HG03135 (cell line): Measurements from ENCODE around the gene UBE2M.
"Not testable (repeated sequence)": the region's sequence is repeated elsewhere in the genome, so short reads cannot be mapped to it uniquely, and the experiment has no call there.

Experiments
- ATAC-seq: cut with Tn5 transposase; IDR thresholded peaks from one replicate; pipeline ENCODE4 v1.9.1; 2021; ENCODE audit warnings: mild to moderate bottlenecking, moderate library complexity; ENCODE audit not compliant: unreplicated experiment

UBE2M gene

GRCh38 chr19:58513694-58514563 lies 44.5 kb downstream of the UBE2M start:
- peak; percentile 73 for ATAC-seq

GRCh38 chr19:58513213-58513693 lies 45.2 kb downstream of the UBE2M start:
- ATAC-seq, result no peak

GRCh38 chr19:58511353-58512208 lies 46.8 kb downstream of the UBE2M start, which contains the start of gene SLC27A5:
Gene SLC27A5 (minus strand): TSS chr19:58511992. CDS start chr19:58511955, 37 bp downstream.
- ATAC-seq, result no peak

GRCh38 chr19:58510084-58510862 lies 48.1 kb downstream of the UBE2M start:
- no peak for ATAC-seq

- ATAC-seq, result no peak
Observed at GRCh38 chr19:58509731-58510083, 48.7 kb downstream of the UBE2M start.

- ATAC-seq, result not testable (repeated sequence)
Observed at GRCh38 chr19:58507602-58508223, 50.7 kb downstream of the UBE2M start.
